GM06990 (cell line): Measurements from ENCODE around the gene B3GALT5.

Experiments used
- DNase-seq: peaks from one replicate; pipeline ENCODE4 v3.0.0-alpha.2; 2011; ENCODE audit not compliant: insufficient read length; ENCODE audit errors: extremely low read depth
- H3K27me3 ChIP-seq: replicated peaks from 2 replicates; pipeline ENCODE4 v1.6.0; 2011; ENCODE audit warnings: low read length; ENCODE audit not compliant: control insufficient read depth, insufficient read depth
- H3K36me3 ChIP-seq: 2 replicates; pipeline ENCODE4 v1.5.1; 2011; ENCODE audit warnings: low read length; ENCODE audit not compliant: control insufficient read depth, insufficient read depth
- H3K4me3 ChIP-seq: replicated peaks from 2 replicates; pipeline ENCODE4 v1.5.1; 2011; ENCODE audit warnings: low read depth, mild to moderate bottlenecking, control low read depth, low read length
- CTCF ChIP-seq: IDR thresholded peaks from 2 replicates; pipeline ENCODE4 v1.5.1; 2011; ENCODE audit warnings: low read length, control low read depth, mild to moderate bottlenecking, inconsistent platforms; ENCODE audit not compliant: insufficient read depth, poor library complexity, severe bottlenecking

Gene B3GALT5

DNA sequence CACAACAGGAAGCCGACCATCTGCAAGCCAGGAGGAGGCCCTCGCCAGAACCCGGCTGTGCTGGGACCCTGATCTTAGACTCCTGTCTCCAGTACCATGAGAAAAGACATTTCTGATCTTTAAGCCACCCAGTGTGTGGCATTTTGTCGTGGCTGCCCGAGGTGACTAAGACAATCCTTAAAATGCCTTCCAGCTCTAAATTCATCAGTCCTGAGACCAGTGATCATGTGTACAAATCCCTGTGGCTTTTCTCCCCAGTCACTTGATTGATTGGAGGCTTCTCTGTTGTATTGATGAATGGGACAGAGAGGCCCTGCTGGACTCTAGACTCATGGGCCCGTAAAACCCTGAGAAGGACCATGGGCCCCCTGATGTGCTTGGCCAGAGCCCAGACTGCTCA lies 36.1 kb downstream of the B3GALT5 start:
- Histone ChIP-seq H3K36me3 (no peaks in the 10 kb centered on the region), H3K27me3 (no peaks in the 10 kb centered on the region), H3K4me3 (no peak overlapping the region)
- no peak for DNase-seq
- no peak for TF ChIP-seq CTCF

DNA sequence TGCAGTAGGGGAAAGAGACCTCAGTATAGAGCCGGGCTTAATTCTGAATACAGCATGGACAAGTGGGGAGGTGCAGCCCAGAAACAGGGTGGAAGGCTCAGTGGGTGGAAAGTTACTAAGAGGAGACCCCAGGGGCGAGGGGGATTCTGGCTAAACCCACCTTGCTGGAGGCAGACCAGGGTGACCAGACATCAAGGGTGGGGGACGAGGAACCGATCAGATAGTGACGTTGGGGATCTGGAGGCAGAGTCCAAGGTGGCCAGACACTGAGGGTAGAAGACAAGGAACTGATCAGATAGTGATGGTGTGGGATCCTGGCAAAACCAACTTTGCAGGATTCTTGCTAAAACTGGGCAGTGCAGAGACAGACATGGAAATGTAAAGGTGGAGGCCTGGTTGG lies 36.8 kb downstream of the B3GALT5 start:
- TF ChIP-seq CTCF: no peak
- no peak for DNase-seq
- no peaks in the 10 kb centered on the region for H3K27me3 ChIP-seq
- no peaks in the 10 kb centered on the region for H3K36me3 ChIP-seq
- H3K4me3 ChIP-seq: no peak overlapping the region

DNA sequence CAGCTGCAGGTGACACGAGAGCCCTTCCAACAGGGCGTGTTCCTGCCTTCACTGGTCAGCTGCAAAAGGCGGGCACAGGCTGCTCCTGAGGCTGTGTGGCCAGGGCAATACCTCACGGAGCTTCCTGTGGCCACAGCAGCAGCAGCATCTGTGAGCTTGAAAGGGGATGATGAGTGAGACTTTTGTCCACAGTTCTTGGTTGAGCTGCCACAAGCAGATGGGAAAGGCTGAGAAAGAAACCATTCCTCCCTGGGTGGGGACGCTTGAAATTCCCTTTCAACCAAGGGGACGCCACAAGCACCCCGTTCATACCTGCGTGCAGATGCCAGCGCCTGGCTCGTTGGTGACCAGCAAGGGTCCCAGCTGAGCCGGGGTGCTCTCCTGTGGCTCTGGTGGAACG lies 37.6 kb downstream of the B3GALT5 start:
- no peak for DNase-seq
- Histone ChIP-seq H3K27me3 (no peaks in the 10 kb centered on the region), H3K4me3 (no peak overlapping the region), H3K36me3 (no peaks in the 10 kb centered on the region)
- no peak for TF ChIP-seq CTCF

DNA sequence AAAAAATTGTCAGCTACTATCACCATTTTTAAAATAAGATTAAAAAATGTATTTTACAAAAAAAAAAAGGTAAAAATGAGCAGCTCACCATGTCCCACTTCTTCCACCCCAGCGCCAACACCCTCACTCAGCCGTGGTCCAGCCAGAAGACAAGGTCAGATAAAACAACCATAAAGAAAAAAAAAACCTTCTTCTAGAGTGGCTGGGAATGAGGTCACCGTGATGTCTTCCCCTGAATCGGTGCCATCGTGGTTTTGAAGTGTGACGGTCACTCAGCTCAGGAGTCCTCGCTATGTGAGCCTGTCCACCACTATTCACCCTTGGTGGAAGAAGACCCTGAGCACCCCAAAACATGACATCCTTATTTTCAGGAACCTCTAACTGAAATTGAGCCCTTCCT lies 38.1 kb downstream of the B3GALT5 start:
- Histone ChIP-seq H3K4me3 (no peak overlapping the region), H3K36me3 (no peaks in the 10 kb centered on the region), H3K27me3 (no peaks in the 10 kb centered on the region)
- DNase-seq: no peak
- no peak for TF ChIP-seq CTCF

DNA sequence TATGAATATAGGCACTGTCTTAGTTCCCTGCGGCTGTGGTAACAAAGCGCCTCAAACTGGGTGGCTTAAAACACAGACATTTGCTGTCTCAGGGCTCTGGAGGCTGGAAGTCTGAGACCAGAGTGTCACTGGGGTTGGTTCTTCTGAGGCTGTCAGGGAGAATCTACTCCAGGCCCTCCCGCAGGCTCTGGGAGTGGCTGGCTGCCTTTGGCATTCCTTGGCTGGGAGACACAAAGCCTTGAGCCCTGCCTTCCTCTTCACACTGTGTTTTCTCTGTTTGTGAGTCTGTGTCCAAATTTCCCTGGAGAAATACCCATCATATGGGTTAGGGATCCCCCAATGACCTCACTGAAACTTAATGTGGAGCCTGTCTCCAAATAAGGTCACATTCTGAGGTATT lies 38.5 kb downstream of the B3GALT5 start:
- H3K27me3 ChIP-seq: no peaks in the 10 kb centered on the region
- DNase-seq: no peak
- no peak overlapping the region for H3K4me3 ChIP-seq
- TF ChIP-seq CTCF: no peak
- H3K36me3 ChIP-seq: no peaks in the 10 kb centered on the region

DNA sequence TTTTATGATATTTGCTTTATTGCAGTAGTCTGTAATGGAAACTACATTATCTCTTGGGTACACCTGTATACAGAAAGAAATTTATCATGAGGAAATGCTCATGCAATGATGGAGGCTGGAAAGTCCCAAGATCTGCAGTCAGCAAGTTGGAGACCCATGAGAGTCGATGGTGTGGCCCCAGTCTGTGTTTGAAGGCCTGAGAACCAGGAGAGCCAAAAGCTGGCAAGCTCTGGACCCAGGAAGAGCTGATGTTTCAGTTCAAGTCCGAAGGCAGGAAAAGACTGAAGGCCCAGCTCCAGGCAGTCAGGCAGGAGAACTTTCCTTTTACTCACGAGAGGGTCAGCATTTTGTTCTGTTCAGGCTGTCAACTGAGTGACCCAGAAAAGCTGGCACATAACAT lies 42.2 kb downstream of the B3GALT5 start:
- no peak for DNase-seq
- TF ChIP-seq CTCF: no peak
- Histone ChIP-seq H3K36me3 (no peaks in the 10 kb centered on the region), H3K27me3 (no peaks in the 10 kb centered on the region), H3K4me3 (no peak overlapping the region)
